ENCODE results near the gene PLXNA4.
A peak's percentile ranks its signal among the peaks of the same experiment; 100 is the strongest.

PLXNA4 gene

GRCh38 chr7:132417103-132417906, 159.0 kb downstream of the PLXNA4 start:
- no peak for DNase-seq (ENCODE audit: low spot score)

GRCh38 chr7:132416395-132416794, 159.9 kb downstream of the PLXNA4 start:
- DNase-seq (ENCODE audit: low spot score), result no peak

GRCh38 chr7:132415259-132415658, 161.0 kb downstream of the PLXNA4 start:
- DNase-seq (ENCODE audit: low spot score), result no peak

- DNase-seq (ENCODE audit: low spot score), result no peak
Measured at GRCh38 chr7:132414857-132415256, 161.4 kb downstream of the PLXNA4 start.

- DNase-seq (ENCODE audit: low spot score), result no peak
Measured at GRCh38 chr7:132412435-132412834, 163.8 kb downstream of the PLXNA4 start.

GRCh38 chr7:132410861-132411541, 165.3 kb downstream of the PLXNA4 start:
- no peak for DNase-seq (ENCODE audit: low spot score)

GRCh38 chr7:132410385-132410784, 165.9 kb downstream of the PLXNA4 start:
- no peak for DNase-seq (ENCODE audit: low spot score)

GRCh38 chr7:132407764-132408163, 168.5 kb downstream of the PLXNA4 start:
- no peak for DNase-seq (ENCODE audit: low spot score)

GRCh38 chr7:132406039-132406438, 170.2 kb downstream of the PLXNA4 start:
- no peak for DNase-seq (ENCODE audit: low spot score)

GRCh38 chr7:132404261-132404660, 172.0 kb downstream of the PLXNA4 start:
- DNase-seq (ENCODE audit: low spot score), result no peak

GRCh38 chr7:132403465-132404110, 172.7 kb downstream of the PLXNA4 start:
- DNase-seq (ENCODE audit: low spot score), result no peak

GRCh38 chr7:132402751-132403245, 173.5 kb downstream of the PLXNA4 start:
- no peak for DNase-seq (ENCODE audit: low spot score)

- no peak for DNase-seq (ENCODE audit: low spot score)
Measured at GRCh38 chr7:132402096-132402495, 174.2 kb downstream of the PLXNA4 start.

GRCh38 chr7:132400561-132401142, 175.6 kb downstream of the PLXNA4 start:
- DNase-seq (ENCODE audit: low spot score), result no peak

GRCh38 chr7:132399367-132399766, 176.9 kb downstream of the PLXNA4 start:
- no peak for DNase-seq (ENCODE audit: low spot score)

GRCh38 chr7:132398253-132398925, 177.9 kb downstream of the PLXNA4 start:
- DNase-seq (ENCODE audit: low spot score), result no peak

- no peak for DNase-seq (ENCODE audit: low spot score)
Measured at GRCh38 chr7:132397070-132397469, 179.2 kb downstream of the PLXNA4 start.

GRCh38 chr7:132395361-132395760, 180.9 kb downstream of the PLXNA4 start:
- no peak for DNase-seq (ENCODE audit: low spot score)

GRCh38 chr7:132394283-132395198, 181.7 kb downstream of the PLXNA4 start:
- peak; percentile 41 for DNase-seq (ENCODE audit: low spot score)

- no peak for DNase-seq (ENCODE audit: low spot score)
Measured at GRCh38 chr7:132393789-132394261, 182.4 kb downstream of the PLXNA4 start.

GRCh38 chr7:132392713-132393112, 183.6 kb downstream of the PLXNA4 start:
- no peak for DNase-seq (ENCODE audit: low spot score)
